Activated CD8-positive, alpha-beta memory T cell treated with anti-CD3 and anti-CD28 coated beads, Interleukin-2, amount 50 U/mL, for 24 hours (primary cell): ENCODE data around the gene MCCC1.
"Not testable (repeated sequence)": the region's sequence is repeated elsewhere in the genome, so short reads cannot be mapped to it uniquely, and the experiment has no call there.

ENCODE experiments used
- DNase-seq: peaks from one replicate; pipeline ENCODE4 v3.0.0-alpha.2; 2020; ENCODE audit errors: extremely low read depth

Gene MCCC1

DNA sequence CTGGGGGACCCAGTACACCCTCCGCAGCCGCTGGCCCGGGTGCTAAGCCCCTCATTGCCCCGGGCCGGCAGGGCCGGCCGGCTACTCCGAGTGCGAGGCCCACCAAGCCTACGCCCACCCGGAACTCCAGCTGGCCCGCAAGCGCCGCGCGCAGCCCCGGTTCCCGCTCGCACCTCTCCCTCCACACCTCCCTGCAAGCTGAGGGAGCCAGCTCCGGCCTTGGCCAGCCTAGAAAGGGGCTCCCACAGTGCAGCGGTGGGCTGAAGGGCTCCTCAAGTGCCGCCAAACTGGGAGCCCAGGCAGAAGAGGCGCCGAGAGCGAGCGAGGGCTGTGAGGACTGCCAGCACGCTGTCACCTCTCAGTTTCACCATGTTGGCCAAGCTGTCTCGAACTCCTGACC lies 4.7 kb upstream of the MCCC1 start:
- not testable (repeated sequence) for DNase-seq

DNA sequence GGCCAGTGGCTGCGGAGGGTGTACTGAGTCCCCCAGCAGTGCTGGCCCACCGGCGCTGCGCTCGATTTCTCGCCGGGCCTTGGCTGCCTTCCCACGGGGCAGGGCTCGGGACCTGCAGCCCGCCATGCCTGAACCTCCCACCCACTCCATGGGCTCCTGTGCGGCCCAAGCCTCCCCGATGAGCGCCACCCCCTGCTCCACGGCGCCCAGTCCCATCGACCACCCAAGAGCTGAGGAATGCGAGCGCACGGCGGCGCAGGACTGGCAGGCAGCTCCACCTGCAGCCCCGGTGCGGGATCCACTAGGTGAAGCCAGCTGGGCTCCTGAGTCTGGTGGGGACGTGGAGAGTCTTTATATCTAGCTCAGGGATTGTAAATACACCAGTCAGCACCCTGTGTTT lies 1.7 kb upstream of the MCCC1 start:
- DNase-seq, result not testable (repeated sequence)

DNA sequence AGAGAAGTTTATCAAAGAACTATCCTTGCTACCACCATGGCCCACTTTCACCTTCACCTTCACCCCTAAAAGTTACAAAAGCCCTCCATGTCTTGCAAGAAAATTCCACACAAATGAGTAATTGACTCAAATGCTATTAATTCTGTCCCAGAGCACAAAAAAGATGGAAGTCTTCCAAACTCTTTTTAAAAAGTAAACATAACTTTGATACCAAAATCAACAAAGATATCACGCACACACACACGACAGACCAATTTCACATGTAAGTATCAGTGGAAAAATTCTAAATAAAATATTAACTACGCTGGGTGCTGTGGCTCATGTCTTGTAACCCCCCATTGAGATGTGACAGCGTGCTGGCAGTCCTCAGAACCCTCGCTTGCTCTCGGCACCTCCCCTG lies 1.1 kb upstream of the MCCC1 start:
- no peak for DNase-seq

DNA sequence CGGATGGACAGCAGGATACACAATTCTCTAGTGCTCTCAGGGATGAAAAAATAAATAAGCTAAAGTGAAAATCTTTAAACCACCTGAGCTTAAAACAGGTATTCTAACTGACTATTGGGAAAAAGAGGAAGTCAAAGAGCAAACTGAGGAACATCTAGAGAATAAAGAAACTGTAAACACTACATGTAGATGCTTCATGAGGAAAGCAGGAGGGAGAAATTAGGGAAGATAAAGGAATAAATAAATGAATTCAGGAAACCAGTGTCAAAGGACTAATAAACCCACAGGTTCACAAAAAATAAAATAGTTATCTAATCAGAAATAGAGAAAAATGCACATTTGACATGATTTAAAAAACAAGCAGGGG lies 525 bp upstream of the MCCC1 start:
- DNase-seq, result no peak

DNA sequence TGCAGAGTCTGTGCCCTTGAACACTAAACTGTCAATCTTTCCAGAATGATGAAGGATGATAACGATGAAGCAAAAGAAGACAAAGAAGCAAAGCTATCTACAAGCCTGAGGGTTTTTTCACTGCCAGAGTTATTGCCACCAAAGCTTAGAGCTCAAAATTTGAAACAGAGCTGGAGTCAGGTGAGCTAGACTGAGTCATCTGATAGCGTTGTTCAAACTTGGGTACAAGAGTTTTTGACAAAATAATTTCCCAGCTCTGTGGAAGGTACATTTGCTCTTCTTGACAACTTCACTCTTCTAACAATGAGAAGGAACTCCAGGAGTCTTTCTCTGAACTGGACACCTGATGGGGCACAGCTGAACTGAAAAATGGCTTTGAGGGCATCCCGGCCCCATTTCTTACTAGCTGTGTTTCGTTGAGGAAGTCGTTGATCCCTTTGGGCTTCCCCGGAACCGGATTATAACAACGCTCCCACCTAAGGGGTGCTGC lies 715 bp downstream of the MCCC1 start:
- DNase-seq, result no peak

DNA sequence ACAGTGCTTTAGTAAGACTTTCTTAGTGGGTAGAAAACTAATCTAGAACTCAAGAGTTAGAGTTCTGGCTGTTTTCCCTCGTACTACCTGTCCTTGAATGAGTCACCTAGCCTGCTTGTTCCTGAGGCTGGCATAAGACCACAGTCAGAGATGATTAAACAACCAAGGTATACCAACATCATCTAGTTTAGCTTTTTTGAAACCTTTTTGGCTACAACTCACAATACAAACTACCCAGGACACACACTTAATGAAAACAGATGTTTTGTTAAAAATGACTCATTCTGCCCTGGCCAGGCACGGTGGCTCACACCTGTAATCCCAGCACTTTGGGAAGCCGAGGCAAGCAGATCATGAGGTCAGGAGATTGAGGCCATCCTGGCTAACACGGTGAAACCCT lies 4.6 kb downstream of the MCCC1 start:
- DNase-seq, result no peak

DNA sequence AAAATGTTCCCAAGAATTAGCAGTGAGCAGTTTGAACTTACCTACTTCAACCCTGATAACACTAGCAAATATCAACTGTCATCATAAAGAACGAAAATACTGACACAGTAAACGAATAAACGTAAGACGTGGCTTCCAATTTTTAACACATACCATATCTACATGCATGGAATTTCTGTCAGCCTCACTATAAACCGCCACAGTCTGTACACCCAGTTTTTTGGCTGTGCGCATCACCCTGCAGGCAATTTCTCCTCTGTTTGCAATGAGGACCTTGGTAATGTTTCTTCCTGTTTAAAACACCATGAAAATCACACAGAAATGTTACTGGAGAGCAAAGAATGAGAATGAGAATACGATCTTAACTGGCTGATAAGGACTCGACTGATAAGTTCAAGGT lies 7.0 kb downstream of the MCCC1 start:
- no peak for DNase-seq

DNA sequence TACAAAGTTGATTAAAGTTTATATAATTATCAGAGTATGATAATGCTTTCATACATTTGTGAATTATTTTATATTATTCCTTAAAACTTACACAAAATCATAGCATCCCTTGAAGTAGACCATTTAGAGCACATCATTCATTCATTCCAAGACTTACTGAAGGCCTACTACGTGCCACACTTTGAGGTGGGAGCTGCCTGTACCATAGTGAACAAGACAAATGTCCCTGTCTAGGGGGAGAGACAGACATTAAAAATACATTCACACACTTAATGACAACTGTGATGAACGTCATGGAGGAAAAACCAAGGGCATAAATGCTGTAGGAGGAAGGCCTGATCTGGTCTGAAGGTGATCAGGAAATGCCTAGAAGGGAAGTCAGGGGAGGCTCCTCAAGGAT lies 12.1 kb downstream of the MCCC1 start:
- no peak for DNase-seq

DNA sequence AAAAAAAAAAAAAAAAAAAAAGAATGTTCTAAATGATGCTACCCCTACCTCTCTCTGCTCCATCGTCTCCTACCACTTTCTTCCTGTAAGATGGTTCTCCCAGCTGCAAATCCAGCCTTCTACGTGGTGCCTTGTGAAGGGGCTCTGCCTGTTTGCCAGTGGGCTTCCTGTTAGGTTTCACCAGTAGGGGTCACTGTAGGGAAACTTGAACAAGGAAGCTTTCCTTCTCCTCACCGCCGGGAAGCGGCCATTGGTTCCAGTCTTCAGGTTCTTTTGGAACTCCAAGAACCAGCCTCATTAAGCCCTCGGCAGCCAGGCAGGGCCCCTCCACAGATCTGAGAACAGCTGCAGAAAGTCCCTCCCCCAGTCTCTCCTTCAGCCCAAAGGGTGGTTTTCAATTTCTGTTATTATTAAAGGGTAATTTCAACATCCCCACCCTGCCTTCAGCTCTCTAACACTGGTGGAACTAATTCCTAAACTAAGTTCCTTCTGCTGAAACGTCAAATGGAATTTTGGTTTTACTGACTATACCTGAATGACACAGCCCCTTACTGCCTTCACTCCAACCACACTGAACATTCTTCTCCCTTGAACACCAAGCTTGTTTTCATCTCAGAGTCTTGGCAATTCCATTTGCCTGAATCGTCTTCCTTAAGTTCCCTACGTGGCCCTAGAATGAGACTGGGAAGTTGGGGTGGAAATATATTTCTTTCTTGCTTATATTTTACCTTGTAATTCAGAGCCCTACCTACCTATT lies 13.5 kb downstream of the MCCC1 start:
- DNase-seq, result no peak

DNA sequence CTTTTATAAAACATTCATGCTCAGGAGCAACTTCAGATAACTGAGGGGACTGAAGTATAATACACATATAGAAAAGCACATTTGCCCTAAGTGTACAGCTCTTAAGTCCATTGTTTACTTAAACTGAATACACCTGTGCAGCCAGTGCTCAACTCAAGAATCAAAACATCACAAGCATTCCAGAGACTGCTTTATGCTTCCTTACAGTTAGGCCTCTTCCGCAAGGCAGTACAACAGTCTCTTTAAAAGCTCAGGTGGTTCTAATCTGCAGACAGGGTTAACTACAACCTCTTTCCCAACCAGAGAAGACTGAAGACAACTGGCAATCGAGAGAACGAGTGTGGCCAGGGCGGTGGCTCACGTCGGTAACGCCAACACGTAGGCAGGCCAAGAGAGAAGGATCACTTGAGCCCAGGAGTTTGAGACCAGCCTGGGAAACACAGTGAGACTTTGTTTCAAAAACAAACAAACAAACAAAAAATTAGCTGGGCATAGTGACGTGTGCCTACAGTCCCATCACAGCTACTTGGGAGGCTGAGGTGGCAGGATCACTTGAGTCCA lies 16.9 kb downstream of the MCCC1 start:
- no peak for DNase-seq

DNA sequence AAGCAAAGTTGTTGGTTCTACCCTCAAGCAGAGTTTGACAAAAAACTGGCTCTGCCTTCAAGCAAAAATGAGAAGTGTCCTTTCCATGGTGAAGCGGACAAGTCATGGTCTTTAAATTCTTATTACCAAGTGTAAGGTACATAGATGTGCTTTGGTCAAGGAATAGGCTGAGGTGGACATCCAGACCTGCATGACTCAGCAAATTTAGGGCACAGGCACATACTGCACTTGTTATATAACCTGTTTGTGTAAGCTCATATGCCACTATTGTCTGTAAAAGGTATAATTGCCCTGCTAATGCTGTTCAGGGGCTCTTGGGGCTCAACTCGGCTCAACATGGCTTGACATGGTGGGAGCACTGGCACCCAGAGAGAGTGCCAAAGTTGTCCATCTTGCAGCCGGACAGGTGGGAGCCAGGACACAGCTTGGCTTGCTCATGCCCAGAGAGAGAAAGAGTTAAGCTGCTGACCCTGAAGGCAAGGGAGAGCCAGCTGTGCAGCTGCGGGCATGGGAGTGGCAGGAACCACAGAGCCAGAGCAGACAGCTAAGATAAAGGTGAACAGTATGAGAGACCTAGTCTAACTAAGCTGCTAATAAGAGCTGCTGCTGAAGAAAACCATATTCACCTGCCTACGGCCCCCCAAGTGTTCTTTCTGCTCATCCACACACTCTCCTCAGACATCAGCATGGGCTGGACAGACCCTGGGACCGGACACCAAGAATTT lies 17.7 kb downstream of the MCCC1 start:
- DNase-seq, result no peak

DNA sequence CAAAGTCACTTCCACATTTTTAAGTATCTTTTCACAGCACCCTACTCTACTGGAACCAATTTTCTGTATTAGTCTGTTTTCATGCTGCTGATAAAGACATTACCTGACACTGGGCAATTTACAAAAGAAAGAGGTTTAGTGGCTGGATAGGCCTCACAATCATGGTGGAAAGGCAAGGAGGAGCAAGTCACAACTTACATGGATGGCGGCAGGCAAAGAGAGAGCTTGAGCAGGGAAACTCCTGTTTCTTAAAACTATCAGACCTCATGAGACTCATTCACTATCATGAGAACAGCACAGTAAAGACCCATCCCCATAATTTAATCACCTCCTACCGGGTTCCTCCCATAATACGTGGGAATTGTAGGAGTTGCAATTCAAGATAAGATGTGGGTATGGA lies 18.7 kb downstream of the MCCC1 start:
- no peak for DNase-seq

DNA sequence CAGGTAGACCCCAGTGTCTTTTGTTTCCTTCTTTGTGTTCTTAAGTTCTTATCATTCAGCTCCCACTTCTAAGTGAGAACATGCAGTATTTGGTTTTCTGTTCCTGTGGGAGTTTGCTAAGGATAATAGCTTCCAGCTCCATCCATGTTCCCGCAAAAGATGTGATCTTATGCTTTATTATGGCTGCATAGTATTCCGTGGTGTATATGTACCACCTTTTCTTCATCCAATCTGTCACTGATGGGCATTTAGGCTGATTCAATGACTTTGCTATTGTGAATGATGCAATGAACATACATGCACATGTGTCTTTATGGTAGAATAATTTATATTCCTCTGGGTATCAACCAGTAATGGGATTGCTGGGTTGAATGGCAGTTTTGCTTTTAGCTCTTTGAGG lies 24.4 kb downstream of the MCCC1 start:
- no peak for DNase-seq

DNA sequence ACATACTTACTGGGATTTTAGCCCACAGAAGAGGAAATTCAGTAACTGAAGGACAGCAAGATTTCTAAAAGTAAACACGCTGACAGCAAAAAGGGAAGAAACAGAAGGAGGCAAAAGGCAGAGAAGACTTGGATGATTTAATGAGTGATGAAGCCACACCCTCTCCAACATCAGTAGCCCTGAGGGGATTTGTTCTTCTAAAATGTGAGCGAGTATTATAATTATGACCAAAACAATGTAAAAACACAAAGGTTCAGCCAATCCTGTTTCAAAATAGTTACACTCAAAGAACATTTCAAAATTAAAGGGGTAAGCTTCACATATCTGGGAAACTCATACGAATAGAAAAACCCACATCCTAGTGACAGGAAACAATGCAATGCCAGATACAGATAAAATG lies 25.0 kb downstream of the MCCC1 start:
- DNase-seq, result no peak

DNA sequence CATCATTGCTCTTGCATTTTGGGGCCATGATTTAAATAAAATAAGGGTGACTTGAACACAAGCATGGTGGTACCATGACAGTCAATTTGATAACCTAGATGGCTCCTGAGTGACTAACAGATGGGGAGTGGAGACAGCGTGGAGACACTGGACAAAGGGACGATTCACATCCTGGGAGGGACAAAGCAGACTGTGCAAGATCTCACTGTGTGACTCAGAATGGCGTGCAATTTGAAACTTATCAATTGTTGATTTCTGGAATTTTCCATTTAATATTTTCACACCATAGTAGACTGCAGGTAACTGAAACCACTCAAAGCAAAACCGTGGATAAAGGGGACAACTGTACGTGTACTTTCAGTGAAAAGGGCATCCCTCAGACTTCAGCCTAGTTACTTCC lies 25.5 kb downstream of the MCCC1 start:
- DNase-seq, result no peak

DNA sequence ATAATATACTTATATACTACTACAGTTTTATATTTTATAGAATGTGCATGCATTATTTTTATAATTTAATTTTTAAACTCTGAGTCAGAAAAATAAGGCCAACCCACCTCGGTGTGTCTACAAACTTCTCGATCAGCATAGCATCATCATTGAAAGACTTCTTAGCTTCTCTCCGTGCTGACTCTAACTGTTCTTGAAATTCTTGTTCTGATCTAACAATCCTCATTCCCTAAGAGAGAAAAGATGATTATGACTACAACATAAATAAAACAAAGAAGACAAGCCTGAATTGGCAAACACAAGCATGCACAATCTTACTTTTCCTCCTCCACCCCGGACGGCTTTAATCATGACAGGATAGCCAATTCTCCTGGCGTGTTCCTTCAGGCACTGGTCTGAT lies 28.4 kb downstream of the MCCC1 start:
- no peak for DNase-seq

DNA sequence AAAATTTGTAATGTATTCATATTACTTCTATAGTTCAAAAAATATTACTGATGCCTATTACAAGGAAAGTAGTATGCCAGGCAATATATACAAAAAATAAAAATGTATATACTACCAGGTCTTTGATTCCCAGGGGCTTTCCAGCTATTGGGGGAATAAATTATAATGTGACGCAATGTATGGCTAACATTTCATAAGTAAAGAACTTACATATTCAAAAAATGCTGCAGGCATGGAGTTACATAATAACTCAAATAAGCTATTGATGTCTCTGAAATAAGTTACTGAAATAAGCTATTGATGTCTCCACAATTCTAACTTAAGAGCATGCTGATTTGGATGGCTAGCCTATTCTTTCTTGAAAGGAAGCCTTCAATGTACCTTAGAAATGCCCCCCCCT lies 30.2 kb downstream of the MCCC1 start:
- no peak for DNase-seq

DNA sequence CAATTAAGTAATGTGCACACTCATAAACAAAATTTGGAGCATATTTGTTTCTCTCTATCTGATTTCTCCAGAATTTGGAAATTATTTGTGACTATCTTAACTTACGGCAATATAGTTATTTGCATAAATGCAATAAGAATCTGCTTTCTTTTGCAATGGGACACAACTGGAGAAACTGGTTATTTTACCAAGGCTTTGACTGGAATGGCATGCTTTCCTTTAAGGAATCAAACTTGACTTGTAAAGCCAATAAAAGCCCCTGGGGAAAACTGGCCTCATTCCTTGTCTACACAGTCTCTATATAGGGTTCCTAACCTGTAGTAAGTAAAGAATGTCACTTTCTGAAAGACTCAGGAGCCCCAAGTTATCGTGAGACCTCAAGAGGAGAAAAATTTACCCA lies 32.4 kb downstream of the MCCC1 start:
- not testable (repeated sequence) for DNase-seq

DNA sequence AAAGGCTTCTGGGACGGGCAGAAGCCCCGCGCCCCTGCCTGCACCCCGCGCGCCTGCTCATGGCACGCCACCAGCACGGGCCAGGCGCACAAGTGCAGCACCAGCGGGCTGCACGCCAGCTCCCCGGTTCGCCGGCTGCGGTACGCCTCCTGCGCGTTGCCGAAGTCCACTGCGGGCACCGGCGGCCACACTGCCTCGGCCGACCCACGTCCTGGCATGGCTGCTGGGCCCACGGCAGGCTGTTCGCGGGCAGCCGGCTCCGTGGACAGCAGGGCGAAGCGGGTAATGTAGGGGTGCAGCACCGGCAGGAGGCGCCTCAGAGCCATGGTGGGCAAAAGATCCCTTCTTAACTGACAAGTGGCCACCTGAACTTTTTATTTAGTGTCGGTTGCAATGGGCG lies 34.8 kb downstream of the MCCC1 start:
- DNase-seq, result no peak

DNA sequence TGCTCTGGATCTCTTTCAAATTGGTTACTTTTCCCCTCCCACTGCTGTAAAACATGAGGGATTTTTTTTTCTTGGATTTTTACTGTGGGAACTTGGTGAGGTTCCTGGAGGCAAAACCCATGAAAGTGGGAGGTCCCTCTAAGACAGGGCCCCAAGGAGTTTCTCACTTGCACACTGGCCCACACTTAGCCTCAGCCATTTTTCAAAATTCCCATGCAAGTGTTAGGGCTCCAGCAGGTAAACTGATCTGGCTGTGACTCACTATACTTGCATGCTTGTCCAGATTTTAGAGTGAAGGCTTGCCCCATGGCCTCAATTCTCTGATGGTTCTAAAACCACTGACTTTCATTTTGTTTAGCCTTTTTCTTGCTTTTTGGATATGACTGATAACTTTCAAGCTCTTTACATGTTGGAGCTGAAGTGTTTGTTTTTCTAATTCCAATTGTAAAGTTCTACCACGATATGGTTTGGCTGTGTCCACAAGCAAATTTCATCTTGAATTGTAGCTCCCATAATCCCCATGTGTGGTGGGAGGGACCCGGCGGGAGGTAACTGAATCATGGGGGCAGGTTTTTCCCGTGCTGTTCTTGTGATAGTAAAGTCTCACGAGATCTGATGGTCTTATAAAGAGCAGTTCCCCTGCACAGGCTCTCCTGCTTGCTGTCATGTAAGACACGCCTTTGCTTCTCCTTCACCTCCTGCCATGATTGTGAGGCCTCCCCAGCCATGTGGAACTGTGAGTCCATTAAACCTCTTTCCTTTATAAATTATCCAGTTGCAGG lies 37.7 kb downstream of the MCCC1 start:
- DNase-seq, result no peak

DNA sequence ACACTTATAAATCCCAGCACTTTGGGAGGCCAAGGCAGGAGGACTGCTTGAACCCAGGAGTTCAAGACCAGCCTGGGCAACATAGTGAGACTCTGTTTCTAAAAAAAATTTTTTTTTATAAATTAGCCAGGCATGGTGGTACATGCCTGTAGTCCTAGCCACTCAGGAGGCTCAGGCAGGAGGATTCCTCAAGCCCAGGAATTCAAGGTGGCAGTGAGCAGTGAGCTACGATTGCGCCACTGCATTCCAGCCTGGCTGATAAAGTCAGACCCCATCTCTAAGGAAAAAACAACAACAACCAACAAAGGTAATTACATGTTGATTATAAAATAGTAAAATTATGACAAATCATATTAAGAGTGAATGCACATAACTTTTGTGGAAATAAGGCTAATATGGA lies 40.9 kb downstream of the MCCC1 start:
- DNase-seq, result no peak

DNA sequence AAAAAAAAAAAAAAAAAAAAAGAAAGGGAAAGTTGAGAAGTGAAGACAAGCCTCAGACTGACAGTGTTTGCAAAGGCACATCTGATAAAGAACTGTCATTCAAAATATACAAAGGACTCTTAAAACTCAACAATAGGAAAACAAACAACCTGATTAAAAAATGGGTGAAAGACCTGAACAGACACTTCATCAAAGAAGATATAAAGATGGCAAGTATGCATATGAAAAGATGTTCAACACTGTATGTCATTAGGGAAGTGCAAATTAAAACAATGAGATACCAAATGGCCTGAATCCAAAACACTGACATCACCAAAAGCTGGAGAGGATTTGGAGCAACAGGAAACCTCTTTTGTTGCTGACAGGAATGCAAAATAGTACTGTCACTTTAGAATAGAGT lies 48.6 kb downstream of the MCCC1 start:
- no peak for DNase-seq
